Cerebellar nuclear complex (tissue), 1 donor: ENCODE results near the gene MCF2L.
"Not testable (repeated sequence)": the region's sequence is repeated elsewhere in the genome, so short reads cannot be mapped to it uniquely, and the experiment has no call there.

Experiments
- DNase-seq, 2 experiments: peaks; one replicate each; lab custom pipeline; 2025; lab: John Stamatoyannopoulos, UW

MCF2L gene

GRCh38 chr13:113050734-113051431 lies 81.9 kb downstream of the MCF2L start:
- DNase-seq = no peak

GRCh38 chr13:113051641-113052040 lies 82.6 kb downstream of the MCF2L start:
- DNase-seq = no peak

GRCh38 chr13:113052206-113052605 lies 83.2 kb downstream of the MCF2L start:
- no peak for DNase-seq

GRCh38 chr13:113052971-113053370 lies 84.0 kb downstream of the MCF2L start:
- no peak for DNase-seq

GRCh38 chr13:113053376-113053775 lies 84.4 kb downstream of the MCF2L start:
- DNase-seq = no peak

GRCh38 chr13:113053801-113054604 lies 85.0 kb downstream of the MCF2L start:
- no peak for DNase-seq

GRCh38 chr13:113057084-113057483 lies 88.1 kb downstream of the MCF2L start:
- no peak for DNase-seq

GRCh38 chr13:113057559-113057958 lies 88.5 kb downstream of the MCF2L start:
- not testable (repeated sequence) for DNase-seq

- no peak for DNase-seq
Measured at GRCh38 chr13:113058129-113058987, 89.3 kb downstream of the MCF2L start.

- no peak for DNase-seq
Measured at GRCh38 chr13:113058988-113059850, 90.2 kb downstream of the MCF2L start.

- no peak for DNase-seq
Measured at GRCh38 chr13:113059891-113060290, 90.9 kb downstream of the MCF2L start.

- no peak for DNase-seq
Measured at GRCh38 chr13:113060557-113061270, 91.7 kb downstream of the MCF2L start.

GRCh38 chr13:113061271-113061625 lies 92.2 kb downstream of the MCF2L start:
- DNase-seq = no peak

- no peak for DNase-seq
Measured at GRCh38 chr13:113061796-113062425, 92.9 kb downstream of the MCF2L start.

GRCh38 chr13:113062691-113063090 lies 93.7 kb downstream of the MCF2L start:
- no peak for DNase-seq

GRCh38 chr13:113063091-113063491 lies 94.1 kb downstream of the MCF2L start:
- no peak for DNase-seq

GRCh38 chr13:113064000-113064533 lies 95.1 kb downstream of the MCF2L start:
- no peak for DNase-seq

GRCh38 chr13:113064534-113065405 lies 95.8 kb downstream of the MCF2L start:
- no peak for DNase-seq
